Smooth muscle cell (in vitro differentiated cells): Measurements from ENCODE around the gene DTNA. TPM values are rescaled to one million over a fixed set of nuclear protein-coding genes. Genes with fewer than 3 reads are reported as not detected.

Source experiments
- DNase-seq: peaks from one replicate; lab custom pipeline; 2025; ENCODE audit not compliant: unreplicated experiment; lab: John Stamatoyannopoulos, UW
- H2AFZ ChIP-seq: fragments of 200-600 bp; sonication (generic); 2 replicates; pipeline ENCODE4 v1.6.0; 2016; ENCODE audit warnings: antibody characterized with exemption, low read depth, mild to moderate bottlenecking
- H3F3A ChIP-seq: fragments of 200-600 bp; sonication (generic); 2 replicates; pipeline ENCODE4 v1.6.0; 2017; ENCODE audit warnings: antibody characterized with exemption, low read depth
- H3K27ac ChIP-seq: fragments of 200-600 bp; sonication (generic); 2 replicates; pipeline ENCODE4 v1.5.1; 2016; ENCODE audit warnings: low read depth, mild to moderate bottlenecking
- H3K27me3 ChIP-seq: fragments of 200-600 bp; sonication (generic); 2 replicates; pipeline ENCODE4 v1.6.1; 2016; ENCODE audit warnings: low read depth, mild to moderate bottlenecking
- H3K36me3 ChIP-seq: fragments of 200-600 bp; sonication (generic); 2 replicates; pipeline ENCODE4 v1.5.1; 2016; ENCODE audit warnings: low read depth
- H3K4me1 ChIP-seq: fragments of 200-600 bp; sonication (generic); 2 replicates; pipeline ENCODE4 v1.5.1; 2016; ENCODE audit warnings: low read depth
- H3K4me2 ChIP-seq: fragments of 200-600 bp; sonication (generic); 2 replicates; pipeline ENCODE4 v1.6.0; 2016; ENCODE audit warnings: mild to moderate bottlenecking
- H3K4me3 ChIP-seq: fragments of 200-600 bp; sonication (generic); 2 replicates; pipeline ENCODE4 v1.5.1; 2016; ENCODE audit warnings: mild to moderate bottlenecking
- H3K79me2 ChIP-seq: fragments of 200-600 bp; sonication (generic); 2 replicates; pipeline ENCODE4 v1.6.0; 2016; ENCODE audit warnings: low read depth, mild to moderate bottlenecking
- H3K9ac ChIP-seq: fragments of 200-600 bp; sonication (generic); 2 replicates; pipeline ENCODE4 v1.6.0; 2016; ENCODE audit warnings: low read depth
- H3K9me3 ChIP-seq: fragments of 200-600 bp; sonication (generic); replicated peaks from 2 replicates; pipeline ENCODE4 v1.5.1; 2016; ENCODE audit warnings: low read depth
- H4K20me1 ChIP-seq: fragments of 200-600 bp; sonication (generic); 2 replicates; pipeline ENCODE4 v1.6.0; 2016; ENCODE audit warnings: low read depth
- WGBS: methylation state at CpG from one replicate; pipeline ENCODE4 v1.1.7; 2016; ENCODE audit warnings: low lambda C conversion rate; 5-methylcytosine and 5-hydroxymethylcytosine counted together
- polyA plus RNA-seq: library from polyadenylated mRNA; unstranded; fragments of >200 nt; fragmentation: Nextera tagmentation; extraction: Ambion mirVana; gene quantifications from 2 replicates; pipeline ENCODE4 v1.2.1, GENCODE V29; 2016
- total RNA-seq: library from RNA; depleted of rRNA; stranded (reverse); fragments of >200 nt; gene quantifications from 2 replicates; pipeline ENCODE4 v1.2.3, GENCODE V29; 2014
- TF ChIP-seq, protein P1 (sequence below): fragments of 200-600 bp; sonication (generic); IDR thresholded peaks from 2 replicates; pipeline ENCODE4 v1.5.1; 2017; ENCODE audit warnings: borderline replicate concordance, mild to moderate bottlenecking, antibody characterized with exemption; ENCODE audit not compliant: insufficient read depth, poor library complexity, severe bottlenecking

The DTNA gene
- total and polyA plus RNA-seq, 2 experiments from 2014 or later: 3.0 to 3.1 TPM

DNA sequence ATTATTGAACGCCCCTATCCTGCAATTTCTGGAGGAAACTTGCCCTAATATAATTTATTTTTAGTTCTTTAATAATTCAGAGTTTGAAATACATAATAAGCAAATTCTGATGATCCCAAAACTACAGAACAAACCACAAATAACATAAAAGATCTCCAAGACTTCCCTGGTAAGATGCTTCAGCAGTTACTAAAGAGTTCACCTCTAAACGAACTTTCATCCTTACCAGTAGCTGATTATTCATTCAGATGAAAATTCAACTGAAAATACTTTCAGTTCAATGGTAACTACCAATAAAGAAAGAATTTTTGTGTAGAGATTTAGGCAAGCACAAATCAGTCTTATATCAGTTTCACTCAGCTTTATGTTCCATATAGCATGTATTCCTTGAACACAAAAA, 201.0 kb downstream of the DTNA start:
- no peaks in the 10 kb centered on the region for H4K20me1 ChIP-seq
- H3K27me3 ChIP-seq: no peaks in the 10 kb centered on the region
- peaks cover 6% of the 10 kb centered on the region for H3K4me1 ChIP-seq
- H3K79me2 ChIP-seq: no peaks in the 10 kb centered on the region
- peaks cover 7% of the 10 kb centered on the region for H3F3A ChIP-seq
- H3K36me3 ChIP-seq: no peaks in the 10 kb centered on the region
- no peaks in the 10 kb centered on the region for H3K9me3 ChIP-seq
- H3K9ac ChIP-seq: no peak overlapping the region
- no peak for DNase-seq
- H3K27ac ChIP-seq: peak overlapping the region; percentile 65
- TF ChIP-seq, protein P1, sequence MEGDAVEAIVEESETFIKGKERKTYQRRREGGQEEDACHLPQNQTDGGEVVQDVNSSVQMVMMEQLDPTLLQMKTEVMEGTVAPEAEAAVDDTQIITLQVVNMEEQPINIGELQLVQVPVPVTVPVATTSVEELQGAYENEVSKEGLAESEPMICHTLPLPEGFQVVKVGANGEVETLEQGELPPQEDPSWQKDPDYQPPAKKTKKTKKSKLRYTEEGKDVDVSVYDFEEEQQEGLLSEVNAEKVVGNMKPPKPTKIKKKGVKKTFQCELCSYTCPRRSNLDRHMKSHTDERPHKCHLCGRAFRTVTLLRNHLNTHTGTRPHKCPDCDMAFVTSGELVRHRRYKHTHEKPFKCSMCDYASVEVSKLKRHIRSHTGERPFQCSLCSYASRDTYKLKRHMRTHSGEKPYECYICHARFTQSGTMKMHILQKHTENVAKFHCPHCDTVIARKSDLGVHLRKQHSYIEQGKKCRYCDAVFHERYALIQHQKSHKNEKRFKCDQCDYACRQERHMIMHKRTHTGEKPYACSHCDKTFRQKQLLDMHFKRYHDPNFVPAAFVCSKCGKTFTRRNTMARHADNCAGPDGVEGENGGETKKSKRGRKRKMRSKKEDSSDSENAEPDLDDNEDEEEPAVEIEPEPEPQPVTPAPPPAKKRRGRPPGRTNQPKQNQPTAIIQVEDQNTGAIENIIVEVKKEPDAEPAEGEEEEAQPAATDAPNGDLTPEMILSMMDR: no peak
- no peak overlapping the region for H2AFZ ChIP-seq
- no peak overlapping the region for H3K4me3 ChIP-seq
- H3K4me2 ChIP-seq: no peak overlapping the region
- WGBS: 93% methylated on average over 2 of the region's 2 CpGs

DNA sequence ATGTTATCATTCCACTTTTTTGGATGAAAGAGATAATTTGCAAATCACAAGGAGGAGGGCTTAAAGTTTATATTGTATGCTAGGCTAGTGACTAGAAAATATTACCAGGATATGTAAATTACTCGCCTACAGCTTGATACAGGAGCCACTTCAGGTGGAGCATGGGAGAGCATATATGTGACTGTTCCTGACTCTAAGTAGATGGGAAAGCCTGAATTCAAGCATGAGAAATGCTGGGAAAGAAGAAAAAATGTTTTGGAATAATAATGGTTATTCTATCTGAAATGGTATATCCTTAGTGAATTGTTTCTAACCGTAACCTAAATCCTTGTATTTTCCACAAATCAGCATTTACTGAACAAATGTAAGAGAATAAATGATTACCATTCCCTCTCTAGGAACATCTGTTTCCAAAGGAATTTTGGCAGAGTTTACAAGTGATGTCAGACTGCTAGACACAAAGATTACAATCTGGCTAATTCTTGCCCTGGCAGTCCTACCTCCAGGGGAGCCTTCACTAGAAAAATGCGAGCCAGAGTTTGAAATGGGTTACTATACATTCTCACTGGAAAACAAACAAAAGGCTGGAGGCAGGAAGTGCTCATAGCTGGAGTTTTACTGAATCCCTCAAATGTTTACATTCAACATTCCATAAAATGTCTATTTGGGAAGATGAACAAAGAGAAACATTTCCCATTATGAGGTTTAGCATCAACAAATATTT, 201.7 kb downstream of the DTNA start:
- no peak for DNase-seq
- no peaks in the 10 kb centered on the region for H3K36me3 ChIP-seq
- peaks cover 6% of the 10 kb centered on the region for H3K4me1 ChIP-seq
- no peaks in the 10 kb centered on the region for H4K20me1 ChIP-seq
- TF ChIP-seq, protein P1: no peak
- no peaks in the 10 kb centered on the region for H3K79me2 ChIP-seq
- no peak overlapping the region for H2AFZ ChIP-seq
- no peaks in the 10 kb centered on the region for H3K9me3 ChIP-seq
- no peaks in the 10 kb centered on the region for H3K27me3 ChIP-seq
- H3K27ac ChIP-seq: peak overlapping the region; percentile 65
- 58% methylated on average over 3 of the region's 3 CpGs for WGBS
- H3F3A ChIP-seq: peaks cover 7% of the 10 kb centered on the region
- no peak overlapping the region for H3K9ac ChIP-seq
- H3K4me2 ChIP-seq: peak overlapping the region; percentile 20
- no peak overlapping the region for H3K4me3 ChIP-seq

DNA sequence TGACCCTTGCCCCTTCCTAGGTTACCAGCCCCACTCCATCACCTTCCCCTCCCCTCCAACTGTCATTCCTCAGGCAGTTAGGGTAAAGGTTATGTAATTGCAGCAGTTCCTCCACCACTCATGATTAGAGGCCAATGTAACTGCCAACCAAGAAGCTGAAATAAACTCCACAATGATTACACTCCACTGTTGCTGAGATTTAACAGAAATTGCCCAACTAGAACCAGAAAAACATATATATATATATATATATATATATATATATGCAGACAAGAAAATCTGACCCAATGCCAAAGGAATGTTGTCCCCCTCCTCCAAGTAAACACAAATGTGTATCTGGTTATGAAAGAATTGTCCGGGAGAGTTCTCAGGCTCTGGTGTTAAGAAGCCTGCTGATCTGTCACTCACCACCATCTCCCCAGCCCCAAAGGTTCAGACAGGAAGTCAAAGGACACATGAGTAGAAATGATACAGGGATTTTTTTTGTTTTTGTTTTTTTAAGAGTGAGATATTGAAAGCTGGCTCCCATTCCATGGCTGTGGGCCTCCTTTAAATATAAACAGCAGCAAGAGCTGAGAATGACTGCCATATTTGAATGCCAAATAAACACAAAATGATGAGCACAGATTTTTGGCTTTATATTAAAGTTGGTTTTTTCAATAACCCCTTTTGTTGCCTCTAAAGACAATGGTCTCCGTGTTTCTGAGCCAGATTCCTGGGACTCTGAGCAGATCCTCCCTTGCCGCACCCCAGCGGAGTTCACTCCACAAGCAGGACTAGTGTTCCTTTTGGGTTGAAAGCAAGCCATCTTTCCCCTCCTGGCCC, 204.0 kb downstream of the DTNA start:
- peaks cover 7% of the 10 kb centered on the region for H3F3A ChIP-seq
- H3K4me2 ChIP-seq: peak overlapping the region; percentile 42
- no peaks in the 10 kb centered on the region for H3K27me3 ChIP-seq
- 71% methylated on average over 4 of the region's 4 CpGs for WGBS
- no peak overlapping the region for H3K9ac ChIP-seq
- H3K4me3 ChIP-seq: no peak overlapping the region
- peaks cover 9% of the 10 kb centered on the region for H3K4me1 ChIP-seq
- TF ChIP-seq, protein P1: no peak
- peak overlapping the region; percentile 75 for H2AFZ ChIP-seq
- H3K27ac ChIP-seq: peak overlapping the region; percentile 65
- no peaks in the 10 kb centered on the region for H3K79me2 ChIP-seq
- H3K36me3 ChIP-seq: no peaks in the 10 kb centered on the region
- H3K9me3 ChIP-seq: no peaks in the 10 kb centered on the region
- DNase-seq: no peak
- H4K20me1 ChIP-seq: no peaks in the 10 kb centered on the region
